PC-3 (cell line): Measurements from ENCODE around the gene DMKN. TPM values are rescaled to one million over a fixed set of nuclear protein-coding genes. Genes with fewer than 3 reads are reported as not detected.

Experiments
- ATAC-seq: fragments of 200-7000 bp; cut with Tn5 transposase; 2 replicates; pipeline ENCODE4 v1.9.1; 2020; ENCODE audit warnings: mild to moderate bottlenecking, moderate library complexity
- BruUV-seq: library from RNA; stranded (reverse); fragments of 400-500 nt; replicated peaks from 2 replicates; lab custom pipeline; 2021; lab: Mats Ljungman, UMichigan
- CTCF ChIA-PET: fragments of 300-600 bp; sonication (Branson Sonifier 250); formaldehyde crosslinking; loops from one replicate; lab custom pipeline; 2022; ENCODE audit warnings: antibody characterized with exemption; lab: Charles Lee
- POLR2A ChIA-PET: fragments of 300-600 bp; sonication (Branson Sonifier 250); formaldehyde crosslinking; loops from one replicate; lab custom pipeline; 2022; ENCODE audit warnings: antibody characterized with exemption; ENCODE audit not compliant: unreplicated experiment; lab: Charles Lee
- DNase-seq: peaks from one replicate; pipeline ENCODE4 v3.0.0-alpha.2; 2015
- H2AFZ ChIP-seq: fragments of 300-600 bp; sonication (generic); 2 replicates; pipeline ENCODE4 v1.6.0; 2016; ENCODE audit warnings: antibody characterized with exemption, low read length
- H3F3A ChIP-seq: fragments of 300-600 bp; sonication (generic); one replicate; pipeline ENCODE4 v1.6.0; 2017; ENCODE audit warnings: antibody characterized with exemption, low read length, control low read depth, mild to moderate bottlenecking; ENCODE audit not compliant: unreplicated experiment
- H3K27ac ChIP-seq: fragments of 300-600 bp; sonication (generic); 2 replicates; pipeline ENCODE4 v1.5.1; 2016; ENCODE audit warnings: mild to moderate bottlenecking, low read length
- H3K27me3 ChIP-seq: fragments of 300-600 bp; sonication (generic); 2 replicates; pipeline ENCODE4 v1.6.1; 2016; ENCODE audit warnings: low read length, mixed read lengths
- H3K36me3 ChIP-seq: fragments of 300-600 bp; sonication (generic); 2 replicates; pipeline ENCODE4 v1.6.1; 2016; ENCODE audit warnings: low read depth, mixed run types, low read length, mixed read lengths
- H3K4me1 ChIP-seq: fragments of 300-600 bp; sonication (generic); 2 replicates; pipeline ENCODE4 v1.5.1; 2016; ENCODE audit warnings: low read length; ENCODE audit not compliant: insufficient read depth
- H3K4me2 ChIP-seq: fragments of 300-600 bp; sonication (generic); 2 replicates; pipeline ENCODE4 v1.6.0; 2016; ENCODE audit warnings: low read length
- H3K4me3 ChIP-seq: fragments of 300-600 bp; sonication (generic); 2 replicates; pipeline ENCODE4 v1.5.1; 2016; ENCODE audit warnings: mild to moderate bottlenecking, low read length, mixed read lengths
- H3K79me2 ChIP-seq: fragments of 300-600 bp; sonication (generic); 2 replicates; pipeline ENCODE4 v1.6.1; 2017; ENCODE audit warnings: low read length, mixed read lengths
- H3K9ac ChIP-seq: fragments of 300-600 bp; sonication (generic); 2 replicates; pipeline ENCODE4 v1.6.0; 2016; ENCODE audit warnings: mild to moderate bottlenecking, low read length
- H3K9me2 ChIP-seq: fragments of 300-600 bp; sonication (generic); replicated peaks from 2 replicates; pipeline ENCODE4 v1.6.1; 2016; ENCODE audit warnings: mixed run types, low read length, mixed read lengths
- H3K9me3 ChIP-seq: fragments of 300-600 bp; sonication (generic); 2 replicates; pipeline ENCODE4 v1.6.1; 2016; ENCODE audit warnings: low read length, mixed read lengths
- H4K20me1 ChIP-seq: fragments of 300-600 bp; sonication (generic); 2 replicates; pipeline ENCODE4 v1.6.1; 2016; ENCODE audit warnings: low read length, mixed read lengths
- EZH2 ChIP-seq: fragments of 300-600 bp; sonication (generic); IDR thresholded peaks from one replicate; pipeline ENCODE4 v1.6.1; 2017; ENCODE audit warnings: antibody characterized with exemption, mild to moderate bottlenecking, low read length; ENCODE audit not compliant: unreplicated experiment
- EZH2phosphoT487 ChIP-seq: fragments of 300-600 bp; sonication (generic); IDR thresholded peaks from 2 replicates; pipeline ENCODE4 v1.6.1; 2018; ENCODE audit warnings: mild to moderate bottlenecking, antibody characterized with exemption, low read length, borderline replicate concordance
- intact Hi-C: fragments of 100-400 bp; cut with micrococcal nuclease; formaldehyde crosslinking; loops from 2 replicates; pipeline ENCODE4 v1.9.0; 2023
- total RNA-seq: library from RNA; depleted of rRNA; stranded (reverse); fragments of >200 nt; gene quantifications from 2 replicates; pipeline ENCODE4 v1.2.3, GENCODE V29; 2014
- TF ChIP-seq, protein P1 (sequence below): fragments of 300-600 bp; sonication (generic); conservative IDR thresholded peaks from 2 replicates; pipeline ENCODE4 v1.5.1; 2017; ENCODE audit warnings: antibody characterized with exemption, low read depth, mild to moderate bottlenecking, low read length

Gene DMKN
- total RNA-seq, 1 experiment from 2014 or later = 128 TPM

- no TSS peak for BruUV-seq
- H3F3A ChIP-seq = no peaks in the 10 kb centered on the region
- no peak overlapping the region for H3K4me3 ChIP-seq
- no peaks in the 10 kb centered on the region for H3K27me3 ChIP-seq
- intact Hi-C loops = no loop called here
- no peaks in the 10 kb centered on the region for H4K20me1 ChIP-seq
- ChIA-PET POLR2A (no interaction called here), CTCF (no interaction called here)
- H3K9me2 ChIP-seq = no peaks in the 10 kb centered on the region
- H3K36me3 ChIP-seq = no peaks in the 10 kb centered on the region
- H3K9me3 ChIP-seq = no peaks in the 10 kb centered on the region
- DNase-seq (no peak), ATAC-seq (no peak)
- H3K4me1 ChIP-seq = peaks cover 3% of the 10 kb centered on the region; the same call in 1 of the 2 replicates
- no peak overlapping the region for H2AFZ ChIP-seq
- no peaks in the 10 kb centered on the region for H3K79me2 ChIP-seq
- H3K4me2 ChIP-seq = no peak overlapping the region
- no peak for TF ChIP-seq EZH2
- no peak for TF ChIP-seq EZH2phosphoT487
- TF ChIP-seq, protein P1, sequence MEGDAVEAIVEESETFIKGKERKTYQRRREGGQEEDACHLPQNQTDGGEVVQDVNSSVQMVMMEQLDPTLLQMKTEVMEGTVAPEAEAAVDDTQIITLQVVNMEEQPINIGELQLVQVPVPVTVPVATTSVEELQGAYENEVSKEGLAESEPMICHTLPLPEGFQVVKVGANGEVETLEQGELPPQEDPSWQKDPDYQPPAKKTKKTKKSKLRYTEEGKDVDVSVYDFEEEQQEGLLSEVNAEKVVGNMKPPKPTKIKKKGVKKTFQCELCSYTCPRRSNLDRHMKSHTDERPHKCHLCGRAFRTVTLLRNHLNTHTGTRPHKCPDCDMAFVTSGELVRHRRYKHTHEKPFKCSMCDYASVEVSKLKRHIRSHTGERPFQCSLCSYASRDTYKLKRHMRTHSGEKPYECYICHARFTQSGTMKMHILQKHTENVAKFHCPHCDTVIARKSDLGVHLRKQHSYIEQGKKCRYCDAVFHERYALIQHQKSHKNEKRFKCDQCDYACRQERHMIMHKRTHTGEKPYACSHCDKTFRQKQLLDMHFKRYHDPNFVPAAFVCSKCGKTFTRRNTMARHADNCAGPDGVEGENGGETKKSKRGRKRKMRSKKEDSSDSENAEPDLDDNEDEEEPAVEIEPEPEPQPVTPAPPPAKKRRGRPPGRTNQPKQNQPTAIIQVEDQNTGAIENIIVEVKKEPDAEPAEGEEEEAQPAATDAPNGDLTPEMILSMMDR = no peak
- no peak overlapping the region for H3K9ac ChIP-seq
- H3K27ac ChIP-seq = no peak overlapping the region
Measured at GRCh38 chr19:35533822-35534392, 20.5 kb upstream of the DMKN start.

- H3K9me3 ChIP-seq = no peaks in the 10 kb centered on the region
- no peaks in the 10 kb centered on the region for H3K36me3 ChIP-seq
- no peak within 1 kb of the TSS for H2AFZ ChIP-seq
- TF ChIP-seq, protein P1 = no peak
- TF ChIP-seq EZH2phosphoT487 = no peak
- no peak for TF ChIP-seq EZH2
- ChIA-PET CTCF (no interaction called here), POLR2A (no interaction called here)
- no peaks in the 10 kb centered on the region for H3K79me2 ChIP-seq
- H3K4me1 ChIP-seq = peaks cover 3% of the 10 kb centered on the region; the same call in 1 of the 2 replicates
- H4K20me1 ChIP-seq = no peaks in the 10 kb centered on the region
- intact Hi-C loops = no loop called here
- no peak within 1 kb of the TSS for H3K27ac ChIP-seq
- H3K9ac ChIP-seq = no peak within 1 kb of the TSS
- H3K27me3 ChIP-seq = no peaks in the 10 kb centered on the region
- H3F3A ChIP-seq = no peaks in the 10 kb centered on the region
- H3K4me3 ChIP-seq = no peak within 1 kb of the TSS
- DNase-seq (no peak), ATAC-seq (no peak)
- no TSS peak for BruUV-seq
- no peak within 1 kb of the TSS for H3K4me2 ChIP-seq
- no peaks in the 10 kb centered on the region for H3K9me2 ChIP-seq
Measured at GRCh38 chr19:35533201-35533821, 19.9 kb upstream of the DMKN start, which contains the start of gene GAPDHS. TSS of gene GAPDHS (plus strand) at chr19:35533456. CDS start at chr19:35533528, 72 bp downstream.

DNA sequence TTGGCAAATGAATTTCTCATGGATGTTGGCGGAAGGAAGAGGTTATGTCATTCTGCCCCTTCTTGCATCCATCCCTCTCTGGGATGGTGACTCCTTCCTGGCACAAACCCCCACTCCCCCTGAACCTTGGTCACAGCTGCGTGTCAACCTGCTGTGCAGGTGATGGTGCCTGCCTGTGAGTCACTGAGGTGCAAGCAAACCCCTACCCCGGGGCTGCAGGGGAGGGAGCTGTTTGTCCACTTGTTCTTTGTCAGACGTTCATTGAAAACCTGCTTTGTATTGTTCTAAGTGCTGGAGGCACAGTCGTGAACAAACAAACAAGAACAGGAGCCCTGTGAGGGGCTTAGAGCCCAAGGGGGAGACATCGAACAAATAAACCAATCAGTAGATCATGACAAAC lies 17.8 kb upstream of the DMKN start:
- no peak overlapping the region for H3K9ac ChIP-seq
- H3K27me3 ChIP-seq = no peaks in the 10 kb centered on the region
- BruUV-seq = no TSS peak
- CTCF ChIA-PET = no interaction called here
- TF ChIP-seq, protein P1 = no peak
- no peak for TF ChIP-seq EZH2
- TF ChIP-seq EZH2phosphoT487 = no peak
- no peaks in the 10 kb centered on the region for H3K36me3 ChIP-seq
- no peaks in the 10 kb centered on the region for H3K9me3 ChIP-seq
- intact Hi-C loops = no loop called here
- H3K4me1 ChIP-seq = peaks cover 3% of the 10 kb centered on the region; the same call in 1 of the 2 replicates
- no peak overlapping the region for H3K27ac ChIP-seq
- no peak overlapping the region for H2AFZ ChIP-seq
- H3K9me2 ChIP-seq = no peaks in the 10 kb centered on the region
- POLR2A ChIA-PET = no interaction called here
- H3K79me2 ChIP-seq = no peaks in the 10 kb centered on the region
- H4K20me1 ChIP-seq = no peaks in the 10 kb centered on the region
- H3F3A ChIP-seq = no peaks in the 10 kb centered on the region
- peak; percentile 29; the same call in 1 of the 2 replicates for ATAC-seq
- H3K4me2 ChIP-seq = no peak overlapping the region
- no peak overlapping the region for H3K4me3 ChIP-seq
- DNase-seq = peak; percentile 62
